Fibroblast of lung (primary cell): ENCODE results near the gene NDUFB1. TPM values are rescaled to one million over a fixed set of nuclear protein-coding genes. Genes with fewer than 3 reads are reported as not detected.

Source experiments
- DNase-seq, 2 donors: peaks; one replicate each; pipeline versions ENCODE4 v3.0.0 to v3.0.0-alpha.2; 2010; ENCODE audit warnings: low read depth in 2 of 2
- H2AFZ ChIP-seq: 2 replicates; pipeline ENCODE4 v1.5.1; 2012; ENCODE audit warnings: low read length, control low read depth, inconsistent platforms
- H3K27ac ChIP-seq: 2 replicates; pipeline ENCODE4 v1.5.1; 2011; ENCODE audit warnings: low read length, control low read depth; ENCODE audit not compliant: insufficient read depth
- H3K27me3 ChIP-seq: 2 replicates; pipeline ENCODE4 v1.5.1; 2011; ENCODE audit warnings: mild to moderate bottlenecking, low read length; ENCODE audit not compliant: control insufficient read depth, insufficient read depth
- H3K36me3 ChIP-seq: 2 replicates; pipeline ENCODE4 v1.5.1; 2011; ENCODE audit warnings: low read length; ENCODE audit not compliant: control insufficient read depth, insufficient read depth
- H3K4me1 ChIP-seq: 2 replicates; pipeline ENCODE4 v1.5.1; 2011; ENCODE audit warnings: low read length; ENCODE audit not compliant: control insufficient read depth, insufficient read depth; ENCODE audit errors: extremely low read depth
- H3K4me2 ChIP-seq: 2 replicates; pipeline ENCODE4 v1.5.1; 2011; ENCODE audit warnings: low read length, control low read depth; ENCODE audit not compliant: insufficient read depth; ENCODE audit errors: extremely low read depth
- H3K4me3 ChIP-seq, 4 experiments: fragments of 200-600 bp in 1 of 4; sonication (generic) in 1 of 4; replicated peaks in 1 of 4; 2 replicates each; pipeline ENCODE4 v1.5.1; 2011 to 2016; ENCODE audit warnings: low read length in 4 of 4, low read depth in 3 of 4, mild to moderate bottlenecking in 3 of 4, control low read depth in 2 of 4, inconsistent platforms in 1 of 4, mixed read lengths in 1 of 4; ENCODE audit not compliant: insufficient read depth in 1 of 4; ENCODE audit errors: control extremely low read depth in 1 of 4
- H3K79me2 ChIP-seq: 2 replicates; pipeline ENCODE4 v1.5.1; 2012; ENCODE audit warnings: mild to moderate bottlenecking, low read length, inconsistent platforms; ENCODE audit not compliant: control insufficient read depth, insufficient read depth
- H3K9ac ChIP-seq: 2 replicates; pipeline ENCODE4 v1.5.1; 2011; ENCODE audit warnings: mild to moderate bottlenecking, low read length, control low read depth; ENCODE audit not compliant: insufficient read depth
- H3K9me3 ChIP-seq: 2 replicates; pipeline ENCODE4 v1.5.1; 2012; ENCODE audit warnings: low read depth, low read length; ENCODE audit not compliant: control insufficient read depth, insufficient read depth
- H4K20me1 ChIP-seq: 2 replicates; pipeline ENCODE4 v1.5.1; 2011; ENCODE audit warnings: low read length; ENCODE audit not compliant: control insufficient read depth, insufficient read depth; ENCODE audit errors: extremely low read depth
- EZH2 ChIP-seq: IDR thresholded peaks from 2 replicates; pipeline ENCODE4 v1.5.1; 2012; ENCODE audit warnings: low read length, control low read depth, mild to moderate bottlenecking; ENCODE audit errors: missing control alignments
- polyA minus RNA-seq: library from RNA; depleted of rRNA, polyadenylated mRNA; stranded (reverse); fragments of >200 nt; gene quantifications from 2 replicates; pipeline ENCODE4 v1.2.3, GENCODE V29; 2011; ENCODE audit warnings: low replicate concordance
- polyA plus RNA-seq, 2 donors: library from polyadenylated mRNA; depleted of rRNA in 1 of 2; stranded (reverse) in 1 of 2; unstranded in 1 of 2; fragments of >200 nt; gene quantifications; 2 replicates each; pipeline ENCODE4 v1.2.1, GENCODE V29; 2011 to 2012; ENCODE audit warnings: missing spikeins in 1 of 2
- total RNA-seq: library from RNA; depleted of rRNA; stranded (reverse); fragments of >200 nt; gene quantifications from 2 replicates; pipeline ENCODE4 v1.2.1, GENCODE V29; 2014
- TF ChIP-seq, protein P1 (sequence below), 2 donors: IDR thresholded peaks in 1 of 2; conservative IDR thresholded peaks in 1 of 2; 1 replicate in 1 of 2; 2 replicates in 1 of 2; pipeline ENCODE4 v1.5.1; 2011 to 2012; ENCODE audit warnings: low read length in 2 of 2, control low read depth in 1 of 2, inconsistent platforms in 1 of 2, low read depth in 1 of 2, mild to moderate bottlenecking in 1 of 2

Gene NDUFB1
- total RNA-seq (310 and 320 TPM in 2 replicates), polyA plus RNA-seq (436 and 569 TPM in 2 replicates), polyA minus RNA-seq (6.5 and 15.6 TPM in 2 replicates)
- polyA plus RNA-seq (2012), result 550 and 633 TPM in 2 replicates

DNA sequence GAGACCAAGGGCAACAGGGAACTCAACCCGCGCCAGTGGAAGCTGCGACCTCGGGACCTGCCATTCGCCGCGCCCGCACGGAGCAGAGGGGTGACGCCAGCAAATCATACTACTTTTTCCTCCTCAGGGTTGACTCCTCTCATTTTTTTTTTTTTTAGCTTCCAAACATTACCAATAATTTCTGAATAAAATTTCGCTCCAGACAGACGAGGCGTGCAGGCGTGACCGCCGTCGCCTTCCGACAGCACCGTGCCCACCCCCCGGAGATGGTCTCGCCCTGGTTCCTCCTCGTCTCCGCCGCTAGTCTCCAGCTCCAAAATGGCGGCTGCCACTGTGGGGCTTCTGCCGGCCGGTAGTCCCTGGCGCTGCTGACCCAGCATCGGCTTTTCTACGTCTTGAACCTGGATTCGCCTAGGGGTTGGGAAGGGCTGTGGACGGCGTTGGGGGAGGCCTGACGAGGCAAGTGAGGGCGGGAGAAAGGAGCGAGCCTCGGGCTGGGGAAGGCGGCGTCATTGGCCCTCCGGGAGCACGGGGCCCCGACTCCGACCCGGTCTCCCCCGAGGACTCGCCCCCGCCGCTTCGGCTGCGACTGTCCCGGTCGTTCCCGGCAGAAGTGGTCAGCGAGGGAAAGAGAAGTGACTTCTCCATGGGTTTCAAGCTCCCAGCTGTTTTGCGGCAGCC lies at the start of gene NDUFB1, which contains the start of gene CPSF2:
Gene NDUFB1, minus strand, starts transcription at position 37 of the 681 bp plus-strand sequence. CDS start 4,069 bp downstream, outside the sequence.
Gene CPSF2, plus strand, starts transcription at position 300 of the 681 bp plus-strand sequence. CDS start 9,016 bp downstream, outside the sequence.
- H3K79me2 ChIP-seq, result peaks cover 30% of the 10 kb centered on the region
- H3K4me2 ChIP-seq, result peak within 1 kb of the TSS; percentile 96
- no peak for TF ChIP-seq EZH2
- TF ChIP-seq, protein P1, sequence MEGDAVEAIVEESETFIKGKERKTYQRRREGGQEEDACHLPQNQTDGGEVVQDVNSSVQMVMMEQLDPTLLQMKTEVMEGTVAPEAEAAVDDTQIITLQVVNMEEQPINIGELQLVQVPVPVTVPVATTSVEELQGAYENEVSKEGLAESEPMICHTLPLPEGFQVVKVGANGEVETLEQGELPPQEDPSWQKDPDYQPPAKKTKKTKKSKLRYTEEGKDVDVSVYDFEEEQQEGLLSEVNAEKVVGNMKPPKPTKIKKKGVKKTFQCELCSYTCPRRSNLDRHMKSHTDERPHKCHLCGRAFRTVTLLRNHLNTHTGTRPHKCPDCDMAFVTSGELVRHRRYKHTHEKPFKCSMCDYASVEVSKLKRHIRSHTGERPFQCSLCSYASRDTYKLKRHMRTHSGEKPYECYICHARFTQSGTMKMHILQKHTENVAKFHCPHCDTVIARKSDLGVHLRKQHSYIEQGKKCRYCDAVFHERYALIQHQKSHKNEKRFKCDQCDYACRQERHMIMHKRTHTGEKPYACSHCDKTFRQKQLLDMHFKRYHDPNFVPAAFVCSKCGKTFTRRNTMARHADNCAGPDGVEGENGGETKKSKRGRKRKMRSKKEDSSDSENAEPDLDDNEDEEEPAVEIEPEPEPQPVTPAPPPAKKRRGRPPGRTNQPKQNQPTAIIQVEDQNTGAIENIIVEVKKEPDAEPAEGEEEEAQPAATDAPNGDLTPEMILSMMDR (conservative IDR thresholded peaks at IDR 0.05 in 1 of 2, IDR thresholded peaks at IDR 0.05 in 1 of 2; ENCODE audit: low read depth in 1 of 2, low read length in 2 of 2), result no peak
- no peaks in the 10 kb centered on the region for H3K27me3 ChIP-seq
- H3K9ac ChIP-seq, result peak within 1 kb of the TSS; percentile 99
- peak; percentile 75 to 82 for DNase-seq
- peak within 1 kb of the TSS; percentile 97 for H2AFZ ChIP-seq
- no peaks in the 10 kb centered on the region for H4K20me1 ChIP-seq
- no peaks in the 10 kb centered on the region for H3K36me3 ChIP-seq
- H3K27ac ChIP-seq, result peak within 1 kb of the TSS; percentile 98
- no peaks in the 10 kb centered on the region for H3K9me3 ChIP-seq
- H3K4me1 ChIP-seq, result peaks cover 2% of the 10 kb centered on the region
- peak within 1 kb of the TSS; percentile 77 to 99 (median 91) for H3K4me3 ChIP-seq

DNA sequence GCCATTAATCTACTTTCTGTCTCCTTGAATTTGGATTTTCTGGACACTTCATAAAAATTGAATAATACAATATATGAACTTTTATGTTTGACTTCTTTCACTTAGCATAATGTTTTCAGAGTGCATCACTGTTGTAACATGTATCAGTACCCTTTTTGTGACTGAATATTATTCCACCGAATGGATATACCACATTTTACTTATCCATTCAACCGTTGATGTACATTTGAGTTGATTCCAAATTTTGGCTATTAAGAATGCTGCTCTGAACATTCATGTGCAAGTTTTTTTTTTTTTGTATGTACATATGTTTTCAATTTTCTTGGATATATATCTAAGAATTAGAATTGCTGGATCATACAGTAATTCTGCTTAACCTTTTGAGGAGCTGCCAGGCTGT lies 43.5 kb upstream of the NDUFB1 start:
- Histone ChIP-seq H3K36me3 (no peaks in the 10 kb centered on the region), H3K27me3 (no peaks in the 10 kb centered on the region), H3K79me2 (no peaks in the 10 kb centered on the region), H3K4me3 (no peak overlapping the region), H3K4me1 (peaks cover 5% of the 10 kb centered on the region), H3K27ac (no peak overlapping the region), H3K4me2 (no peak overlapping the region), H3K9me3 (no peaks in the 10 kb centered on the region), H2AFZ (no peak overlapping the region), H3K9ac (no peak overlapping the region), H4K20me1 (no peaks in the 10 kb centered on the region)
- no peak for TF ChIP-seq EZH2
- TF ChIP-seq, protein P1 (conservative IDR thresholded peaks at IDR 0.05 in 1 of 2, IDR thresholded peaks at IDR 0.05 in 1 of 2; ENCODE audit: low read depth in 1 of 2, low read length in 2 of 2), result no peak
- DNase-seq, result no peak

DNA sequence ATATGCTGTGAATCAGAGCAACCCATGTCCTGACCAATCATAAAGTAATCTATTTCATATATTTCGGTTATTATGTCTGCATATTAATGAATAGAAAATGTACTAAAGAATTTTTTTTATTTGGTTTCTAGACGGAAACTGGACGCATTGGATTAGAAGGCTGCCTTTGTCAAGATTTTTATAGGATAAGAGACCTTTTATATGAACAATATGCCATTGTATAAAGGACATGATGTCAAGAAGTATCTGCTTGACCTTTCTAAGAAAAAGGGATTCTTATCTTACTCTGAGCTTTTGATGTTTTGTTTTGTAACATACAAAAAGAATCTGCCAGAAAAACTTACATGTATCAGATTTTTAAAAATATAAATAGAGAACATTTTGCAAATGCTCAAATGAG lies 40.0 kb upstream of the NDUFB1 start:
- no peak for DNase-seq
- no peaks in the 10 kb centered on the region for H3K27me3 ChIP-seq
- no peak overlapping the region for H2AFZ ChIP-seq
- H3K36me3 ChIP-seq, result peaks cover 7% of the 10 kb centered on the region
- no peaks in the 10 kb centered on the region for H3K79me2 ChIP-seq
- no peak overlapping the region for H3K9ac ChIP-seq
- no peak overlapping the region for H3K4me2 ChIP-seq
- no peaks in the 10 kb centered on the region for H4K20me1 ChIP-seq
- H3K27ac ChIP-seq, result no peak overlapping the region
- no peak for TF ChIP-seq EZH2
- TF ChIP-seq, protein P1 (conservative IDR thresholded peaks at IDR 0.05 in 1 of 2, IDR thresholded peaks at IDR 0.05 in 1 of 2; ENCODE audit: low read depth in 1 of 2, low read length in 2 of 2), result no peak
- H3K4me3 ChIP-seq, result no peak overlapping the region
- H3K9me3 ChIP-seq, result no peaks in the 10 kb centered on the region
- peaks cover 5% of the 10 kb centered on the region for H3K4me1 ChIP-seq
